ENCODE data around the gene MXD3. TPM values are rescaled to one million over a fixed set of nuclear protein-coding genes. Genes with fewer than 3 reads are reported as not detected.

The MXD3 gene
- total and polyA plus RNA-seq, 2 donors (not counting 1 experiment from before 2014, with no cell fraction given), result 11.5 to 14.8 TPM

GRCh38 chr5:177357146-177357458, 45.4 kb upstream of the MXD3 start:
- peaks cover 46% of the 10 kb centered on the region for H3K79me2 ChIP-seq (ENCODE audit: control insufficient read depth, insufficient read depth, low read length)
- no peaks in the 10 kb centered on the region for H3K27me3 ChIP-seq (replicated peaks in 1 of 4; ENCODE audit: control extremely low read depth in 1 of 4, control insufficient read depth in 3 of 4, insufficient read depth in 4 of 4, low read length in 3 of 4)
- H4K20me1 ChIP-seq (ENCODE audit: control insufficient read depth, insufficient read depth, low read length, poor library complexity, severe bottlenecking), result peaks cover 37% of the 10 kb centered on the region
- H3K4me3 ChIP-seq (ENCODE audit: control extremely low read depth in 1 of 5, extremely low read depth in 1 of 5, insufficient read depth in 1 of 5, low read depth in 2 of 5, low read length in 4 of 5), result peak overlapping the region; percentile 74 to 96 (median 92)
- peak overlapping the region; percentile 89 for H3K9ac ChIP-seq (ENCODE audit: low read length)
- H3K9me3 Mint-ChIP-seq (ENCODE audit: insufficient read depth), result no peaks in the 10 kb centered on the region
- ATAC-seq (ENCODE audit: low read depth) (no peak), DNase-seq (no peak)
- peaks cover 72% of the 10 kb centered on the region for H3K4me1 Mint-ChIP-seq
- ChIA-PET CTCF (interaction anchor here (1.0 to 7.2 kb wide), 4 partner anchors 14 to 48 kb away, joined by 3 to 60 read pairs (median 3); no protein-coding TSS in a partner anchor), POLR2A (interaction anchor here (0.5 kb wide), 1 partner anchor 75 kb away, joined by 3 read pairs; no protein-coding TSS in a partner anchor)
- WGBS (ENCODE audit: insufficient coverage), result 20% methylated on average over 1 of the region's 5 CpGs
- peak overlapping the region; percentile 99 for H3K4me2 ChIP-seq (replicated peaks; ENCODE audit: low read depth, low read length, poor library complexity, severe bottlenecking)
- no peaks in the 10 kb centered on the region for H3K9me3 ChIP-seq (ENCODE audit: control extremely low read depth in 1 of 3, control insufficient read depth in 2 of 3, insufficient read depth in 1 of 3, low read length in 2 of 3)
- H3K36me3 ChIP-seq (replicated peaks in 1 of 2; ENCODE audit: control extremely low read depth in 1 of 2, control insufficient read depth in 1 of 2, extremely low read depth in 1 of 2, insufficient read depth in 2 of 2, low read length in 1 of 2), result peaks cover 0 to 16% of the 10 kb centered on the region in 2 experiments
- H2AFZ ChIP-seq (ENCODE audit: insufficient read depth, low read depth, low read length, poor library complexity, severe bottlenecking), result peak overlapping the region; percentile 79
- no peak for TF ChIP-seq EZH2 (IDR thresholded peaks at IDR 0.05; ENCODE audit: borderline replicate concordance, insufficient read depth, low read depth, low read length, poor library complexity, severe bottlenecking)
- no peak for TF ChIP-seq CTCF (IDR thresholded peaks at IDR 0.05)
- H3K27ac ChIP-seq (ENCODE audit: low read length in 2 of 2), result peak overlapping the region; percentile 62 to 80
- H3K4me1 ChIP-seq (ENCODE audit: control insufficient read depth in 2 of 2, insufficient read depth in 2 of 2, low read length in 2 of 2), result peaks cover 52 to 60% of the 10 kb centered on the region in 2 donors
- intact Hi-C loops (cut with micrococcal nuclease), result loop anchor here (1.0 to 2.0 kb wide), 4 partner anchors 14 to 224 kb away; partner anchors contain the start of gene NSD1
- H3K27me3 Mint-ChIP-seq, result no peaks in the 10 kb centered on the region
- H3K27ac Mint-ChIP-seq, result peak overlapping the region; percentile 95
- H3K4me3 Mint-ChIP-seq, result peak overlapping the region; percentile 87

- Histone ChIP-seq H4K20me1 (ENCODE audit: control insufficient read depth, insufficient read depth, low read length, poor library complexity, severe bottlenecking) (peaks cover 33% of the 10 kb centered on the region), H3K4me1 (ENCODE audit: control insufficient read depth in 2 of 2, insufficient read depth in 2 of 2, low read length in 2 of 2) (peaks cover 51 to 60% of the 10 kb centered on the region in 2 donors), H3K4me3 (ENCODE audit: control extremely low read depth in 1 of 5, extremely low read depth in 1 of 5, insufficient read depth in 1 of 5, low read depth in 2 of 5, low read length in 4 of 5) (no peak overlapping the region), H3K36me3 (replicated peaks in 1 of 2; ENCODE audit: control extremely low read depth in 1 of 2, control insufficient read depth in 1 of 2, extremely low read depth in 1 of 2, insufficient read depth in 2 of 2, low read length in 1 of 2) (peaks cover 0 to 16% of the 10 kb centered on the region in 2 experiments), H3K4me2 (replicated peaks; ENCODE audit: low read depth, low read length, poor library complexity, severe bottlenecking) (peak overlapping the region; percentile 99), H3K9me3 (ENCODE audit: control extremely low read depth in 1 of 3, control insufficient read depth in 2 of 3, insufficient read depth in 1 of 3, low read length in 2 of 3) (no peaks in the 10 kb centered on the region), H3K9ac (ENCODE audit: low read length) (peak overlapping the region; percentile 89), H2AFZ (ENCODE audit: insufficient read depth, low read depth, low read length, poor library complexity, severe bottlenecking) (no peak overlapping the region), H3K27me3 (replicated peaks in 1 of 4; ENCODE audit: control extremely low read depth in 1 of 4, control insufficient read depth in 3 of 4, insufficient read depth in 4 of 4, low read length in 3 of 4) (no peaks in the 10 kb centered on the region), H3K27ac (ENCODE audit: low read length in 2 of 2) (peak overlapping the region in 1 of 2 donors; percentile 80), H3K79me2 (ENCODE audit: control insufficient read depth, insufficient read depth, low read length) (peaks cover 43% of the 10 kb centered on the region)
- no peaks in the 10 kb centered on the region for H3K9me3 Mint-ChIP-seq (ENCODE audit: insufficient read depth)
- no peak for DNase-seq
- peak overlapping the region; percentile 87 for H3K4me3 Mint-ChIP-seq
- 0% methylated on average over 1 of the region's 3 CpGs for WGBS (ENCODE audit: insufficient coverage)
- ATAC-seq (ENCODE audit: low read depth), result no peak
- ChIA-PET CTCF (interaction anchor here (0.7 to 7.2 kb wide), 6 partner anchors 14 to 145 kb away, joined by 3 to 60 read pairs (median 3); no protein-coding TSS in a partner anchor), POLR2A (no interaction called here)
- no peaks in the 10 kb centered on the region for H3K27me3 Mint-ChIP-seq
- peaks cover 72% of the 10 kb centered on the region for H3K4me1 Mint-ChIP-seq
- TF ChIP-seq EZH2 (IDR thresholded peaks at IDR 0.05; ENCODE audit: borderline replicate concordance, insufficient read depth, low read depth, low read length, poor library complexity, severe bottlenecking) (no peak), CTCF (IDR thresholded peaks at IDR 0.05) (no peak)
- intact Hi-C loops (cut with micrococcal nuclease), result loop anchor here (1.0 to 2.0 kb wide), 4 partner anchors 14 to 224 kb away; partner anchors contain the start of gene NSD1
- peak overlapping the region; percentile 95 for H3K27ac Mint-ChIP-seq
Measured at GRCh38 chr5:177356746-177357145, 45.0 kb upstream of the MXD3 start.

All from B cell (primary cell).